H1 (cell line): ENCODE measurements around the gene COL19A1. TPM values are rescaled to one million over a fixed set of nuclear protein-coding genes. Genes with fewer than 3 reads are reported as not detected.
"Not testable (repeated sequence)": the region's sequence is repeated elsewhere in the genome, so short reads cannot be mapped to it uniquely, and the experiment has no call there.

Experiments
- CTCF ChIA-PET: fragments of 300-600 bp; sonication (Branson Sonifier 250); formaldehyde crosslinking; loops from one replicate; lab custom pipeline; 2021; ENCODE audit not compliant: partially characterized antibody; lab: Charles Lee
- POLR2A ChIA-PET: fragments of 300-600 bp; sonication (Branson Sonifier 250); formaldehyde crosslinking; loops from one replicate; lab custom pipeline; 2021; ENCODE audit warnings: inconsistent platforms; ENCODE audit not compliant: partially characterized antibody; lab: Charles Lee
- DNase-seq, 2 experiments: peaks; one replicate each; pipeline versions ENCODE4 v3.0.0 to v3.0.0-alpha.2; 2010 to 2022; ENCODE audit warnings: low spot score in 2 of 2, low read depth in 1 of 2, mixed read lengths in 1 of 2
- FAIRE-seq: peaks from 2 replicates; lab custom pipeline; 2011; peaks lifted over from hg19 to GRCh38; lab: Jason Lieb, UNC
- H2AFZ ChIP-seq: 2 replicates; pipeline ENCODE4 v1.8.1; 2012; ENCODE audit warnings: low read length, inconsistent platforms
- H2AK5ac ChIP-seq: 2 replicates; pipeline ENCODE4 v1.6.1; 2013; ENCODE audit warnings: low read depth, low read length
- H2BK120ac ChIP-seq: replicated peaks from 2 replicates; pipeline ENCODE3; 2013; ENCODE audit warnings: low read depth, low read length, inconsistent platforms
- H2BK12ac ChIP-seq: 2 replicates; pipeline ENCODE4 v1.6.1; 2013; ENCODE audit warnings: low read depth, low read length
- H2BK15ac ChIP-seq: 2 replicates; pipeline ENCODE4 v1.6.1; 2013; ENCODE audit warnings: low read length
- H2BK20ac ChIP-seq: 2 replicates; pipeline ENCODE4 v1.6.1; 2013; ENCODE audit warnings: low read length
- H2BK5ac ChIP-seq: 2 replicates; pipeline ENCODE4 v1.6.1; 2013; ENCODE audit warnings: low read depth, low read length
- H3K14ac ChIP-seq: 2 replicates; pipeline ENCODE4 v1.6.1; 2013; ENCODE audit warnings: inconsistent platforms; ENCODE audit not compliant: insufficient read length
- H3K18ac ChIP-seq: 2 replicates; pipeline ENCODE4 v1.6.1; 2013; ENCODE audit warnings: low read length; ENCODE audit errors: extremely low read depth
- H3K23ac ChIP-seq: 2 replicates; pipeline ENCODE4 v1.6.1; 2013; ENCODE audit warnings: inconsistent platforms; ENCODE audit not compliant: insufficient read length
- H3K23me2 ChIP-seq: 2 replicates; pipeline ENCODE4 v1.6.1; 2013; ENCODE audit warnings: low read depth, low read length
- H3K27ac ChIP-seq: 2 replicates; pipeline ENCODE4 v1.6.1; 2011; ENCODE audit warnings: low read depth, low read length, inconsistent platforms
- H3K27me3 ChIP-seq, 4 experiments: replicated peaks in 1 of 4; 1 replicate in 1 of 4; 2 replicates in 3 of 4; pipeline versions ENCODE4 v1.6.1 to v1.8.1; 2011 to 2013; ENCODE audit warnings: low read length in 3 of 4, mild to moderate bottlenecking in 3 of 4, inconsistent platforms in 2 of 4, mixed read lengths in 2 of 4, moderate library complexity in 1 of 4; ENCODE audit not compliant: control insufficient read depth in 3 of 4, insufficient read depth in 3 of 4; ENCODE audit errors: extremely low read depth in 1 of 4
- H3K36me3 ChIP-seq, 4 experiments: 2 replicates each; pipeline versions ENCODE4 v1.6.1 to v1.8.1; 2011 to 2013; ENCODE audit warnings: mild to moderate bottlenecking in 4 of 4, low read length in 3 of 4, moderate library complexity in 2 of 4, control low read depth in 1 of 4, inconsistent platforms in 1 of 4; ENCODE audit not compliant: insufficient read depth in 4 of 4, control insufficient read depth in 2 of 4
- H3K4ac ChIP-seq: replicated peaks from 2 replicates; pipeline ENCODE3; 2013; ENCODE audit warnings: low read length, low read depth, mixed read lengths, inconsistent platforms; ENCODE audit not compliant: insufficient read length
- H3K4me1 ChIP-seq, 4 experiments: replicated peaks in 1 of 4; 1 replicate in 1 of 4; 2 replicates in 3 of 4; pipeline versions ENCODE4 v1.6.1 to v1.8.1; 2011 to 2013; ENCODE audit warnings: low read length in 3 of 4, inconsistent platforms in 2 of 4, mixed read lengths in 1 of 4; ENCODE audit not compliant: insufficient read depth in 4 of 4, control insufficient read depth in 3 of 4
- H3K4me2 ChIP-seq, 2 experiments: 2 replicates each; pipeline versions ENCODE4 v1.6.1 to v1.8.1; 2011 to 2013; ENCODE audit warnings: low read depth in 2 of 2, low read length in 2 of 2, control low read depth in 1 of 2, inconsistent platforms in 1 of 2, mild to moderate bottlenecking in 1 of 2; ENCODE audit not compliant: insufficient read depth in 1 of 2
- H3K4me3 ChIP-seq, 4 experiments: fragments of 200-600, 300-600 bp in 1 of 4; sonication (generic), shearing (Covaris generic), sonication (Bioruptor Twin) in 1 of 4; 2 replicates each; pipeline versions ENCODE4 v1.5.1 to v1.8.1; 2011 to 2016; ENCODE audit warnings: low read length in 4 of 4, low read depth in 3 of 4, control low read depth in 2 of 4, inconsistent platforms in 2 of 4, mild to moderate bottlenecking in 2 of 4, mixed read lengths in 1 of 4, moderate library complexity in 1 of 4; ENCODE audit not compliant: insufficient read depth in 2 of 4; ENCODE audit errors: extremely low read depth in 1 of 4
- H3K56ac ChIP-seq: replicated peaks from 2 replicates; pipeline ENCODE3; 2013; ENCODE audit warnings: low read depth, mild to moderate bottlenecking, mixed read lengths, low read length, inconsistent platforms; ENCODE audit not compliant: insufficient read length
- H3K79me1 ChIP-seq: 2 replicates; pipeline ENCODE4 v1.6.1; 2013; ENCODE audit warnings: low read depth, low read length, control low read depth
- H3K79me2 ChIP-seq, 2 experiments: 2 replicates each; pipeline versions ENCODE4 v1.6.1 to v1.8.1; 2012 to 2013; ENCODE audit warnings: low read length in 2 of 2, mild to moderate bottlenecking in 2 of 2, inconsistent platforms in 1 of 2; ENCODE audit not compliant: insufficient read depth in 2 of 2, control insufficient read depth in 1 of 2
- H3K9ac ChIP-seq, 4 experiments: replicated peaks in 1 of 4; 1 replicate in 1 of 4; 2 replicates in 3 of 4; pipeline versions ENCODE4 v1.6.1 to v1.8.1; 2011 to 2013; ENCODE audit warnings: low read depth in 3 of 4, low read length in 3 of 4, control low read depth in 2 of 4, mild to moderate bottlenecking in 2 of 4, moderate library complexity in 2 of 4, inconsistent platforms in 1 of 4; ENCODE audit errors: extremely low read depth in 1 of 4
- H3K9me3 ChIP-seq, 2 experiments: 2 replicates each; pipeline versions ENCODE4 v1.6.1 to v1.8.1; 2012 to 2013; ENCODE audit warnings: mild to moderate bottlenecking in 2 of 2, moderate library complexity in 2 of 2, control low read depth in 1 of 2, inconsistent platforms in 1 of 2, low read depth in 1 of 2, low read length in 1 of 2, mixed read lengths in 1 of 2; ENCODE audit not compliant: insufficient read depth in 2 of 2
- H4K20me1 ChIP-seq, 2 experiments: replicated peaks in 1 of 2; 2 replicates each; pipeline versions ENCODE3 to v1.8.1; 2011 to 2013; ENCODE audit warnings: inconsistent platforms in 2 of 2, low read length in 2 of 2, mild to moderate bottlenecking in 1 of 2; ENCODE audit not compliant: insufficient read depth in 2 of 2, control insufficient read depth in 1 of 2
- H4K5ac ChIP-seq: 2 replicates; pipeline ENCODE4 v1.6.1; 2013; ENCODE audit warnings: low read length, low read depth, mixed read lengths, inconsistent platforms; ENCODE audit not compliant: insufficient read length
- H4K8ac ChIP-seq: 2 replicates; pipeline ENCODE4 v1.8.0; 2013; ENCODE audit warnings: mild to moderate bottlenecking, moderate library complexity, low read length, inconsistent platforms; ENCODE audit not compliant: insufficient read depth; ENCODE audit errors: extremely low read depth
- H4K91ac ChIP-seq: replicated peaks from 2 replicates; pipeline ENCODE3; 2013; ENCODE audit warnings: low read length, mixed read lengths, inconsistent platforms; ENCODE audit not compliant: insufficient read length
- RAD21 ChIP-seq, 2 experiments: IDR thresholded peaks in 1 of 2; conservative IDR thresholded peaks in 1 of 2; 2 replicates each; pipeline ENCODE4 v1.6.1; 2011; ENCODE audit warnings: low read depth in 2 of 2, low read length in 2 of 2, improper control_type of control experiment in 1 of 2, inconsistent platforms in 1 of 2, mild to moderate bottlenecking in 1 of 2, moderate library complexity in 1 of 2
- WGBS, 2 experiments: shearing (Covaris generic) in 1 of 2; methylation state at CpG; one replicate each; pipeline versions ENCODE4 v1.1.6 to v1.1.7; 2013 to 2015; ENCODE audit warnings: low lambda C conversion rate in 2 of 2, mixed read lengths in 2 of 2, inconsistent platforms in 1 of 2, low coverage in 1 of 2, missing lambda C conversion rate in 1 of 2; ENCODE audit not compliant: insufficient replicate concordance in 2 of 2, insufficient coverage in 1 of 2, insufficient read length in 1 of 2; ENCODE audit errors: extremely low coverage in 1 of 2, missing lambda C conversion rate in 1 of 2; 5-methylcytosine and 5-hydroxymethylcytosine counted together
- polyA plus RNA-seq, 7 experiments: library from polyadenylated mRNA; depleted of rRNA in 3 of 7; stranded (reverse) in 5 of 7; unstranded in 2 of 7; fragments of >200 nt in 5 of 7; fragments of 200-250 nt in 2 of 7; gene quantifications; 1 replicate in 5 of 7; 2 replicates in 1 of 7; 4 replicates in 1 of 7; pipeline versions ENCODE4 v1.2.1 to v1.2.3, GENCODE V29; 2011 to 2013; ENCODE audit warnings: missing spikeins in 2 of 7, mixed read lengths in 2 of 7
- total RNA-seq: library from RNA; stranded (reverse); fragmentation: NEBNext Ultra II Directional; extraction: Animal tissue kit (Norgen Biotek cat#: 25700); gene quantifications from 2 replicates; pipeline ENCODE4 v1.2.1, GENCODE V29; 2021
- TF ChIP-seq, protein P1 (sequence below), 3 experiments: IDR thresholded peaks; 1 replicate in 2 of 3; 2 replicates in 1 of 3; pipeline versions ENCODE4 v1.5.1 to v1.6.1; 2011; ENCODE audit warnings: low read length in 3 of 3, mild to moderate bottlenecking in 3 of 3, inconsistent platforms in 2 of 3, low read depth in 1 of 3, moderate library complexity in 1 of 3; ENCODE audit not compliant: insufficient read depth in 1 of 3; ENCODE audit errors: control extremely low read depth in 1 of 3

COL19A1 gene
- total and polyA plus RNA-seq, 2 of the 8 experiments (the other 6 are each of a cell fraction or from before 2014, with no cell fraction given): not detected

DNA sequence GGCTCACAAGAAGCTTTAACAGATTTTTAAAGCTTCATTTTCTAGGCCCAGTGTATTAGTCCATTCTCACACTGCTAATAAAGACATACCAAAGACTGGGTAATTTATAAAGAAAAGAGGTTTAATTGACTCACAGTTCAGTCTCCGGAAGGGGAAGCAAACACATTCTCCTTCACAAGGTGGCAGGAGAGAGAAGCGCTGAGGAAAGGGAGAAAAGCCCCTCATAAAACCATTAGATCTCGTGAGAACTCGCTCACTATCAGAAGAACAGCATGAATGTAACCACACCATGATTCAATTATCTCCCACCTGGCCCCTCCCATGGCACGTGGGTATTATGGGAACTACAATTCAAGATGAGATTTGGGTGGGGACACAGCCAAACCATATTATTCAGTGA lies 42.0 kb upstream of the COL19A1 start:
- H3K4ac ChIP-seq, H4K91ac ChIP-seq, DNase-seq, H3K23me2 ChIP-seq, H3K79me2 ChIP-seq, H3K18ac ChIP-seq, H3K9ac ChIP-seq, FAIRE-seq, H4K20me1 ChIP-seq, H3K36me3 ChIP-seq, H4K8ac ChIP-seq, H2AFZ ChIP-seq, H3K27me3 ChIP-seq, H2BK120ac ChIP-seq, H3K23ac ChIP-seq, H2BK15ac ChIP-seq, H2BK12ac ChIP-seq, H2BK5ac ChIP-seq, H3K4me3 ChIP-seq, H3K56ac ChIP-seq, H2BK20ac ChIP-seq, H4K5ac ChIP-seq, H3K79me1 ChIP-seq, POLR2A ChIA-PET, H3K4me2 ChIP-seq, H3K4me1 ChIP-seq, H3K9me3 ChIP-seq, H2AK5ac ChIP-seq, H3K27ac ChIP-seq, H3K14ac ChIP-seq: not testable (repeated sequence)
- CTCF ChIA-PET: interaction anchor here (0.5 to 1.4 kb wide), 6 partner anchors 8 to 272 kb away, joined by 3 to 4 read pairs (median 3); no protein-coding TSS in a partner anchor
- TF ChIP-seq, protein P1, sequence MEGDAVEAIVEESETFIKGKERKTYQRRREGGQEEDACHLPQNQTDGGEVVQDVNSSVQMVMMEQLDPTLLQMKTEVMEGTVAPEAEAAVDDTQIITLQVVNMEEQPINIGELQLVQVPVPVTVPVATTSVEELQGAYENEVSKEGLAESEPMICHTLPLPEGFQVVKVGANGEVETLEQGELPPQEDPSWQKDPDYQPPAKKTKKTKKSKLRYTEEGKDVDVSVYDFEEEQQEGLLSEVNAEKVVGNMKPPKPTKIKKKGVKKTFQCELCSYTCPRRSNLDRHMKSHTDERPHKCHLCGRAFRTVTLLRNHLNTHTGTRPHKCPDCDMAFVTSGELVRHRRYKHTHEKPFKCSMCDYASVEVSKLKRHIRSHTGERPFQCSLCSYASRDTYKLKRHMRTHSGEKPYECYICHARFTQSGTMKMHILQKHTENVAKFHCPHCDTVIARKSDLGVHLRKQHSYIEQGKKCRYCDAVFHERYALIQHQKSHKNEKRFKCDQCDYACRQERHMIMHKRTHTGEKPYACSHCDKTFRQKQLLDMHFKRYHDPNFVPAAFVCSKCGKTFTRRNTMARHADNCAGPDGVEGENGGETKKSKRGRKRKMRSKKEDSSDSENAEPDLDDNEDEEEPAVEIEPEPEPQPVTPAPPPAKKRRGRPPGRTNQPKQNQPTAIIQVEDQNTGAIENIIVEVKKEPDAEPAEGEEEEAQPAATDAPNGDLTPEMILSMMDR (IDR thresholded peaks at IDR 0.05; ENCODE audit: control extremely low read depth in 1 of 3, insufficient read depth in 1 of 3, low read depth in 1 of 3, low read length in 3 of 3): peak in 1 of 3 experiments; percentile 13; a peak in 1 of 4 replicates
- TF ChIP-seq RAD21 (IDR thresholded peaks at IDR 0.05 in 1 of 2, conservative IDR thresholded peaks at IDR 0.05 in 1 of 2; ENCODE audit: low read depth in 2 of 2, low read length in 2 of 2): peak; percentile 26; a peak in 2 of 4 replicates
- 90% methylated on average over 4 of the region's 5 CpGs; no CpG with 5 or more reads in 1 of the 2 experiments for WGBS, 2 experiments
